Left colon (tissue), 2 donors: ENCODE data around the gene HOXC12. TPM values are rescaled to one million over a fixed set of nuclear protein-coding genes. Genes with fewer than 3 reads are reported as not detected.

Source experiments
- ATAC-seq: fragments of 200-7000 bp; cut with Tn5 transposase; one replicate; pipeline ENCODE4 v1.9.1; 2020; ENCODE audit warnings: mild to moderate bottlenecking, moderate library complexity
- DNase-seq, 2 donors: peaks; one replicate each; pipeline ENCODE4 v3.0.0-alpha.2; 2020
- intact Hi-C, 2 donors: fragments of 100-400 bp; cut with DNase I in 1 of 2; cut with micrococcal nuclease in 1 of 2; formaldehyde crosslinking; loops; one replicate each; pipeline versions ENCODE4 v1.11.2 to v1.14.0; 2022; cut with DNase I, micrococcal nuclease
- total RNA-seq, 2 donors: library from RNA; stranded (reverse); fragmentation: NEBNext Ultra II Directional; extraction: Animal tissue kit (Norgen Biotek cat#: 25700); gene quantifications; one replicate each; pipeline ENCODE4 v1.2.1, GENCODE V29; 2021
- donor health status: DM: no; HTN: no; CAD: no.
- donor health status: DM: yes; HTN: yes; CAD: no.

Gene HOXC12
- total RNA-seq, 2 donors from 2014 or later: not detected

- ATAC-seq: no peak
- DNase-seq: no peak
- intact Hi-C loops: no loop called here
Measured at GRCh38 chr12:53939141-53940108, 15.3 kb upstream of the HOXC12 start.

GRCh38 chr12:53940443-53941014 is 14.2 kb upstream of the HOXC12 start:
- no peak for ATAC-seq
- intact Hi-C loops: no loop called here
- DNase-seq: no peak

- no peak for ATAC-seq
- DNase-seq: no peak
- intact Hi-C loops: no loop called here
Measured at GRCh38 chr12:53941187-53941586, 13.5 kb upstream of the HOXC12 start.

- intact Hi-C loops: no loop called here
- no peak for DNase-seq
- no peak for ATAC-seq
Measured at GRCh38 chr12:53941750-53942149, 13.0 kb upstream of the HOXC12 start.

- intact Hi-C loops: no loop called here
Measured at GRCh38 chr12:53942467-53942997, 12.2 kb upstream of the HOXC12 start.

GRCh38 chr12:53944209-53944608 is 10.5 kb upstream of the HOXC12 start:
- intact Hi-C loops: no loop called here
- no peak for ATAC-seq
- no peak for DNase-seq

More at GRCh38 chr12:53942467-53942997, 12.2 kb upstream of the HOXC12 start:
- DNase-seq (no peak), ATAC-seq (no peak)

- ATAC-seq: no peak
- no peak for DNase-seq
- intact Hi-C loops: no loop called here
Measured at GRCh38 chr12:53944907-53945847, 9.5 kb upstream of the HOXC12 start.

- no peak for ATAC-seq
- intact Hi-C loops: no loop called here
- DNase-seq: no peak
Measured at GRCh38 chr12:53947743-53948142, 7.0 kb upstream of the HOXC12 start.

- ATAC-seq (no peak), DNase-seq (no peak)
- intact Hi-C loops: no loop called here
Measured at GRCh38 chr12:53948650-53949593, 5.8 kb upstream of the HOXC12 start.

GRCh38 chr12:53949631-53950436 is 4.9 kb upstream of the HOXC12 start:
- ATAC-seq (no peak), DNase-seq (no peak)
- intact Hi-C loops: no loop called here

GRCh38 chr12:53950437-53950773 is 4.3 kb upstream of the HOXC12 start:
- intact Hi-C loops: no loop called here
- DNase-seq: no peak
- no peak for ATAC-seq

- intact Hi-C loops: no loop called here
- DNase-seq (no peak), ATAC-seq (no peak)
Measured at GRCh38 chr12:53950789-53951576, 3.7 kb upstream of the HOXC12 start.

GRCh38 chr12:53951577-53952334 is 2.9 kb upstream of the HOXC12 start:
- ATAC-seq: no peak
- intact Hi-C loops: no loop called here
- DNase-seq: no peak

- no peak for ATAC-seq
- intact Hi-C loops: no loop called here
- DNase-seq: no peak
Measured at GRCh38 chr12:53952335-53952694, 2.4 kb upstream of the HOXC12 start.

- ATAC-seq (no peak), DNase-seq (no peak)
- intact Hi-C loops: no loop called here
Measured at GRCh38 chr12:53952871-53953734, 1.6 kb upstream of the HOXC12 start.
